HG03139 (cell line): Measurements from ENCODE around the gene TIGD3.

Experiments used
- ATAC-seq: cut with Tn5 transposase; IDR thresholded peaks from one replicate; pipeline ENCODE4 v1.9.1; 2021; ENCODE audit not compliant: unreplicated experiment

TIGD3 gene

DNA sequence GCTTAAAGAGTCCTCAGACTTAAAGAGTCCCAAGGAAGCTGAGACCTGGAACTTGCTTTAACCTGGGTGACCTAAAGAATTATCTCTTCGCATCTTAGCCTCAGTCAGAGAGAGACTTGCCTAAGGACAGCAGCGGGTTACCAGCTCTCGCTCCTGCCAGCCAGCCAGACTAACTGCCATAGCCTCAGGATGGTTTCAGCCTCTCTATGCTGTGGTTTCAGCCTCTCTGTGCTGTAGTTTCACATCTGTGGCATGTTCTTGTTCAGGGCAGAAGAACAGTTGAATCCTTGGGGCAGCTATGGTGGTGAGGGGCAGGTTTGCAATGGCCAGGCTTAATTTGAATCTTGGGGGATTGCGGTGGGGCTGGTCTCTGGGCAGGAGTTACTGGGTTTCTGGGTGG lies 34.2 kb downstream of the TIGD3 start:
- no peak for ATAC-seq

GRCh38 chr11:65389294-65389980 lies 34.9 kb downstream of the TIGD3 start:
- ATAC-seq, result no peak

DNA sequence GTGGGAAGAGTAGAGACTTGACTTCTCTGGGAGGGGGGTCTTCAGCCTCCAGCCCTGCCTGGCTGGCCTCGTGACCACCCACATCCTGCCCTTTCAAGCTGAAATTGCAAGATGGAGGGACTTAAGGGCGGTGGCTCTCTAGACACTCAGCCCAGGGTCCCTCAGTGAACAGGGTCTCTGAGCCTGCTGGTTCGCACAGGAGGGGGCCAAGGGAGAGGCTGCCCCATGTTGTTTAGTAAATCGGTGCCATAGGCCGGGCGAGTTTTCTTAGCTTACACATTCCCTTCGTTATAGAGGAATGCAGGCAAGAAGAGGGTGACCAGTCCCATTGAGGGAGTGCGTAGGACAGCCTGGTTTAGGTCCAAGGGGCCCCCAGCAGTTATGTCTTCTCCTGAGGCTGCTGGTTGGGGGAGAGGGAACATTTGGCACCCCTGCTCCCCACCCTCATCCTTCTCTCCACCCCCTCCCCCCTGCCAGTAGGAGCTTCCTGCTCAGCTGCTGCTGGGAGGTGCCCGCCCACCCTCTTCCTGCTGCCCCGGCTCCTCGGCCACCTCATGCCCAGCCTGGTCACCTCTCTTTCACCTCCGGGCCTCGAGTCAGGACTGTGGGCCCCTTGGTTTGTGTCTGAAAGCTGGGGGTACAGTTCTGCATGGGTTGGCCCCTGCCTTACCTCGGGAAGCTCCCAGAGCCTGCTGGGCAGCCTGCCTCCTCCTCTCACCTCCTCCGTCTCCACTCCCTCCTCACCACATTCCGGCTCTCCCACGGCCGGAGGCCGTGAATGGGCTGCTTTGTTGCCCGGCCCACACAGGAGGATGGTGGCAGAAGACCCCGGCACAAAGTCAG lies 35.8 kb downstream of the TIGD3 start:
- ATAC-seq, result no peak

- ATAC-seq, result no peak
Observed at GRCh38 chr11:65390996-65391395, 36.4 kb downstream of the TIGD3 start.

GRCh38 chr11:65392186-65392829 lies 37.8 kb downstream of the TIGD3 start:
- no peak for ATAC-seq

DNA sequence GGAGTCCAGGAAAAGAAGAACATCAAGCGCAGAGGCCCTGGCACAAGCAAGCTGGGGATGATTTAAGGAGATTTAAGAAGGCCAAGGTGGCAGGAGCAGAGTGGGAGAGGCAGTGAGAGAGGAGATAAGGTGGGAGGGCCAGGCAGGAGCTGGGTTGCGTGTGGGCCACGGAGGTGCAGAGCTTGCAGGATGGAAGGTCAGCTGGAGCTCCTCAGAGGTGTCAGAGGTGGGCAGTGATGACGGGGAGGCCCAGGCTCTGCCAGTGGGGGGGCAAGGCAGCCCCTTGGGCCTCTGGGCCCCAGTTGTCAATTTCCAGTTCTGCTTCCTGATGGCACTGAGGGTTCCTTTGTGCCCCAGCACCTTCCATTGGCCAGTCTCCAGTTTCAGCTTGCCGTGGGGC lies 38.3 kb downstream of the TIGD3 start:
- ATAC-seq, result no peak

GRCh38 chr11:65393513-65394079 lies 39.0 kb downstream of the TIGD3 start:
- no peak for ATAC-seq

GRCh38 chr11:65394125-65394536 lies 39.6 kb downstream of the TIGD3 start:
- ATAC-seq, result no peak

DNA sequence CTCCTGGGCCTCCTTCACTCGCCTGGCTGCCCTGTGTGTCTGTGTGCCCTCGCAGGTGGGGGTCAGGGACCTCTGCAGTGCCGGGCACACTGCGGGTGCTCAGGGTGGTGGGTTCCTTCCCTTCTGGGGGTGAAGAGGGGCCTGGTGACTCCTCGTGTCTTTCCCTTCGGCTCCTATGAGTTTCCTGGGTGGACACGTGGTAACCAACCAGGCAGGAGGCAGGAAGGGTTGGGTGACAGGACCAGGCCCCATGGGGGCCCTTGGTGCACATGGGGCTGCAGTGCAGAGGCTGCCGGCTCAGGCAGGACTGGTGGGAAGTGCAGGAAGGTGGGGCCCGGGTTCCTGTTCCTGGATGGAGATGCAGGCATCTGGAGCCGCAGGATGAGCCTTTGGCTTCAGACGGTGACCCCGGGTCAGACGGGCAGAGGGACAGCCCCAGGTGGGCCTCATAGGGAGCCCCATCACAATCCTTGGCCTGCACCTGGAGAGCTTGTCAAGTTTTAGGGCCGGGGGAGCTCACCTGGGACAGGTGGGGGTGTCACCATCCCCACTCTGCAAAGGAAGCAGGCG lies 41.5 kb downstream of the TIGD3 start:
- no peak for ATAC-seq

DNA sequence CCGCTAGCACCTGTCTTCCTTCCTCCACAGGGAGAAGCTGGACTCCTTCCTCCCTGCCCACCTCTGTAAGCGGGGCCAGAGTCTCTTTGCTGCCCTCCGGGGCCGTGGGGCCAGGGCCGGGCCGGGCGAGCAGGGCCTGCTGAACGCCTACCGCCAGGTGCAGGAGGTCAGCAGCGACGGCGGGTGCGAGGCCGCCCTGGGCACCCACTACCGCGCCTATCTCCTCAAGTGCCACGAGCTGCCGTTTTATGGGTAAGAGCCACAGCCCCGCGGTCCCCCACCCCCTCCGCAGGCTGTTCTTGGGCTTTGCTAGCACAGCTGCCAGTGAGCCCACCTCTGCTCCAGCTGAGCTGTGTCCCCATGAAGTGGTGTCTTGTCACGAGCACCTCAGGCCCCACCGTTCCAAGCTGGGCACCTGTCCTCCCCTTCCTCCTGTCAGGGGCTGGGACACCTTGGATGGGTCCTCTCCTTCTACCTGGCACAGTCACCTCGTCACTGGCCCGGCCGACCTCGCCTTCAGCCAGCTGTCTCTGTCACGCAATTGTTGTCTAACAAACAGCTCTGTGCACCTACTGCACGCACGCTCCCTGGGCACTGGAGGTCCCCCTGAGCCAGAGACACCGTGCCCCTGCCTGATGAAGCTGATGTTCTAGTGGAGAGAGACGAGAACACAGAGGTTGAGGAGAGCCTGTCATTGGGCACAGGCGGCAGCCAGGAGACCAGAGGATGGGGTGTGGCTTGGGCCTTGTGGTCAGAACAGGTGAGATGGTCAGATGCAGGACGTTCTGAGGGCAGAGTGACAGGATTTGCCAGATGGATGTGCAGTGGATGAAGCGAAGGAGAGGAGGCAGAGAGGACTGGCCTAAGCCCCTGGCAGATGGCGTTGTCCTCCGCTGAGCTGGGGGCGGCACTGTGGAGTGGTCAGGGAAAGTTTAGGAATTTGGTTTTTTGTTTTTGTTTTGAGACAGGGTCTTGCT lies 42.5 kb downstream of the TIGD3 start:
- no peak for ATAC-seq

DNA sequence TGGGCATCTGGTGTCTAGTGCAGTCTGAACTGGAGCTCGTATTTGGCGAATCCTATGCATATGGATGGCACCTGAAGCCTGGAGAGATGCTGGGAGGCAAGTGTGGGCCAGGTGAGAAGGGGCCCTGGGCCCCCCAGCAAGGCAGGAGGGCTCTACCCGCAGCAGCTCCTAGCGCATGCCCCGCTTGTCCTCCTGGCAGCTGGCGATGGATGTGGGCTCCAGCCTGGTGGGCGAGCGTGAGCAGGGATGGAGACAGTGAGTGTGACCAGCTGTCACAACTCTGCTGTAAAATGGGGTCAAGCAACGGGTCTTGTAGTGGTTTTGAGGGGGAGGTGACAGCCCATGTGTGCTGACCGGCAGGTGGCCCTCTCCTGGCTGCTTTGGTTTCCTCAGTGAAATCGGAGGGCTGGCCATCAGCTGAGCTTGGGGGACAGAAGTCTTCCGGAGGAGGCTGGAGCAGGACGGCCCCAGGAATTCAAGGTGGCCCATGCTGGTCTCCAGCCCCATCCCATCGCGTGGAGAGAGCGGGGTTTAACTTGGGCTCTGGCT lies 43.9 kb downstream of the TIGD3 start:
- no peak for ATAC-seq

GRCh38 chr11:65399249-65399648 lies 44.7 kb downstream of the TIGD3 start:
- no peak for ATAC-seq

GRCh38 chr11:65399845-65400244 lies 45.3 kb downstream of the TIGD3 start:
- no peak for ATAC-seq

DNA sequence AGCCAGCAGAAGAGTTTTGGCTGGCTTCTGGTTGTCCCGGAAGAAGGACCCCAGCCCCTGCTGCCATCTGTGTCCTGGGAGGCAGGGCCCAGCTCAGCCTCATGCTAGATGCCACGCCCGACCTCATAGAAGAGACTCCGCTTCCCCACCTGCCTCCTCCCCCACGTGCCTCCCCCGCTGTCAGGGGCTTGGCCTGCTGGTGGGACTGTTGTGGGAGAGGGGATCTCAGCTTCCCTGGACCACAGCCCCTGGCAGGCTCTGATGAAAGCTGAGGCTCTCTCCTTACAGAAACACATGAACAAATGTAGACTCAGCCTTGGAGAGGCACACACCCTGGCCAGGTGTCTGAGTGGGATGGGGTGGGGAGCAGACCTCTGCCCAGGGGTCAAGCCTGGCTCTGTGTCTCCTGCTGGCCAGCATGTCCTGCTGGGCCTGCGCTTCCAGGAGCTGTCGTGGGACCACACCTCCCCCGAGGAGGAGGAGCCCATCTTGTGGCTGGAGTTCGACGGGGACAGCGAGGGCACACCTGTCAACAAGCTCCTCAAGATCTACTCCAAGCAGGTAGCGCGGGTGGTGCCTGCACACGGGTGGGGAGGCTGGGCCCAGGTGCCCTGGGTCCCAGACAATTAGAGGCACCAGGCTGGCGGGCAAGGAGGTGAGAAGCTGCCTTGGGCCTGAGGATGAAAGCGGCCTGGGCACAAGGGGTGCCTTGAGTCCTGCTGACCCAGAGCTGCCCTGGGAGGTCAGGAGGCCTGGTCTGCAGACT lies 45.9 kb downstream of the TIGD3 start:
- no peak for ATAC-seq

- no peak for ATAC-seq
Observed at GRCh38 chr11:65401073-65401802, 46.7 kb downstream of the TIGD3 start.

- no peak for ATAC-seq
Observed at GRCh38 chr11:65401803-65402248, 47.3 kb downstream of the TIGD3 start.

- ATAC-seq, result no peak
Observed at GRCh38 chr11:65402790-65403189, 48.2 kb downstream of the TIGD3 start.

DNA sequence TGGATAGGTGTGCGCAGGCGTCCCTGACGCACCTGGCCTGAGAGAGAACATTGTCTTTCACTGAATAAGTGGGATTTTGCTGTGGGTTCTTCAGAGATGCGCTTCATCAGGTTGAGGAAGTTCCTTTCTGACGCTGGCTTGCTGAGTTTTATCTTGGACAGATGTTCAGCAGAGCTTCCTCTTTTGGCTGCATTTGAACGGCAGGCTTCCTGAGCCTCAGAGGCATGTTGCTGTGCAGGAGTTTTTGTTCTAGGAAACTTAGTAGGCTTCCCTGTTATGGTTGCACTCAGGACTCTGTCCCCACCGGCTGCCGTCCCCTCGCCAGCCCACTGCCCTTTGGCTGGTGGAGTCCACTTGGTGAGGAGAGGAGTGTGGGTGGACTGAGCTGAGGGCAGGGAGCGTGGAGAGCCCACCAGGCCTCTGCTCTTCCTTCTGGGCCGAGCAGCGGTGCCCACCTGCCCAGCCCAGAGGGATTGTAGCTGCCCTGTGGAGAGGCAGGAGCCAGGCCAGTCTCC lies 49.1 kb downstream of the TIGD3 start:
- no peak for ATAC-seq
